B cell (primary cell): ENCODE measurements around the gene ZNF672.

Experiments
- CTCF ChIP-seq: fragments of 200-600 bp; IDR thresholded peaks from one replicate; pipeline ENCODE4 v1.8.0; 2022; ENCODE audit warnings: antibody characterized with exemption, mild to moderate bottlenecking
- EZH2 ChIP-seq: IDR thresholded peaks from 2 replicates; pipeline ENCODE4 v1.6.1; 2012; ENCODE audit warnings: borderline replicate concordance, low read depth, mild to moderate bottlenecking, moderate library complexity, low read length; ENCODE audit not compliant: insufficient read depth, poor library complexity, severe bottlenecking

GRCh38 chr1:248851390-248851789, 13.4 kb downstream of the ZNF672 start:
- TF ChIP-seq CTCF (no peak), EZH2 (no peak)
